Ishikawa (cell line): ENCODE data around the gene PPP1R9A.

Experiments
- CEBPB ChIP-seq: IDR thresholded peaks from 2 replicates; pipeline ENCODE4 v1.6.1; 2012
- CREB1 ChIP-seq: IDR thresholded peaks from 2 replicates; pipeline ENCODE4 v1.6.1; 2012; ENCODE audit warnings: low read depth
- EGR1 ChIP-seq: IDR thresholded peaks from 2 replicates; pipeline ENCODE4 v1.6.1; 2012
- EP300 ChIP-seq: IDR thresholded peaks from 2 replicates; pipeline ENCODE4 v1.6.1; 2012; ENCODE audit warnings: borderline replicate concordance
- FOXM1 ChIP-seq: IDR thresholded peaks from 2 replicates; pipeline ENCODE4 v1.6.1; 2012; ENCODE audit warnings: low read depth, borderline replicate concordance
- MAX ChIP-seq: IDR thresholded peaks from 2 replicates; pipeline ENCODE4 v1.6.1; 2012
- NFIC ChIP-seq: IDR thresholded peaks from 2 replicates; pipeline ENCODE4 v1.6.1; 2012
- RAD21 ChIP-seq: IDR thresholded peaks from 2 replicates; pipeline ENCODE4 v1.6.1; 2012; ENCODE audit warnings: low read depth
- REST ChIP-seq: IDR thresholded peaks from 2 replicates; pipeline ENCODE4 v1.6.1; 2012; ENCODE audit warnings: low read depth, mild to moderate bottlenecking
- TAF1 ChIP-seq: IDR thresholded peaks from 2 replicates; pipeline ENCODE4 v1.6.1; 2012; ENCODE audit warnings: low read depth, mild to moderate bottlenecking
- TCF12 ChIP-seq: IDR thresholded peaks from 2 replicates; pipeline ENCODE4 v1.6.1; 2012; ENCODE audit warnings: low read depth
- TEAD4 ChIP-seq: IDR thresholded peaks from 2 replicates; pipeline ENCODE4 v1.6.1; 2012
- USF1 ChIP-seq: IDR thresholded peaks from 2 replicates; pipeline ENCODE4 v1.6.1; 2012
- YY1 ChIP-seq: IDR thresholded peaks from 2 replicates; pipeline ENCODE4 v1.6.1; 2012; ENCODE audit warnings: low read depth
- ZBTB7A ChIP-seq: IDR thresholded peaks from 2 replicates; pipeline ENCODE4 v1.6.1; 2012; ENCODE audit warnings: low read depth

PPP1R9A gene

GRCh38 chr7:94970085-94970576, 62.7 kb downstream of the PPP1R9A start:
- TF ChIP-seq CEBPB (no peak), RAD21 (no peak), EGR1 (no peak), NFIC (no peak), TCF12 (no peak), YY1 (no peak), MAX (no peak), FOXM1 (no peak), EP300 (no peak), TEAD4 (no peak), TAF1 (no peak), USF1 (no peak), REST (no peak), CREB1 (no peak), ZBTB7A (no peak)

- no peak for TF ChIP-seq EGR1
- TF ChIP-seq FOXM1: no peak
These were observed 63.9 kb downstream of the PPP1R9A start for GRCh38 chr7:94971051-94971867.

- TF ChIP-seq TEAD4: 0 out of 2 replicates have a peak, but pooled peaks have one; percentile 6
- no peak for TF ChIP-seq REST
These were observed 64.9 kb downstream of the PPP1R9A start for GRCh38 chr7:94972296-94972695.

- TF ChIP-seq EP300 (no peak), MAX (no peak), USF1 (no peak), FOXM1 (no peak)
These were observed 66.5 kb downstream of the PPP1R9A start for GRCh38 chr7:94973844-94974243.

- no peak for TF ChIP-seq CREB1
- TF ChIP-seq CEBPB: no peak
- TF ChIP-seq ZBTB7A: no peak
- TF ChIP-seq TCF12: no peak
- no peak for TF ChIP-seq TEAD4
These were observed 67.0 kb downstream of the PPP1R9A start for GRCh38 chr7:94974423-94974822.

GRCh38 chr7:94975336-94975735, 67.9 kb downstream of the PPP1R9A start:
- no peak for TF ChIP-seq TAF1
- no peak for TF ChIP-seq ZBTB7A
- no peak for TF ChIP-seq REST
- no peak for TF ChIP-seq YY1
- TF ChIP-seq TCF12: no peak
- TF ChIP-seq NFIC: no peak
